ENCODE results near the gene RIC3.
A peak's percentile ranks its signal among the peaks of the same experiment; 100 is the strongest.

Gene RIC3

GRCh38 chr11:8086001-8086479, 82.8 kb downstream of the RIC3 start:
- peak in 1 of 2 experiments; percentile 38 for DNase-seq

GRCh38 chr11:8085011-8085645, 83.7 kb downstream of the RIC3 start:
- no peak for DNase-seq

GRCh38 chr11:8084352-8084751, 84.5 kb downstream of the RIC3 start:
- DNase-seq: no peak

GRCh38 chr11:8083871-8084281, 84.9 kb downstream of the RIC3 start:
- no peak for DNase-seq

GRCh38 chr11:8083088-8083395, 85.8 kb downstream of the RIC3 start:
- DNase-seq: peak in 1 of 2 experiments; percentile 39

- peak; percentile 45 to 74 for DNase-seq
Measured at GRCh38 chr11:8082391-8083087, 86.3 kb downstream of the RIC3 start.

GRCh38 chr11:8081591-8082250, 87.1 kb downstream of the RIC3 start:
- peak in 1 of 2 experiments; percentile 26 for DNase-seq

- DNase-seq: peak in 1 of 2 experiments; percentile 38
Measured at GRCh38 chr11:8080674-8081590, 87.9 kb downstream of the RIC3 start, which contains the start of gene TUB. Gene TUB (plus strand): TSS chr11:8081211. CDS start chr11:8081511, 300 bp downstream.

- DNase-seq: no peak
Measured at GRCh38 chr11:8080069-8080670, 88.7 kb downstream of the RIC3 start.

- no peak for DNase-seq
Measured at GRCh38 chr11:8079111-8079675, 89.6 kb downstream of the RIC3 start.

GRCh38 chr11:8075119-8075726, 93.6 kb downstream of the RIC3 start:
- no peak for DNase-seq

GRCh38 chr11:8071616-8072581, 96.9 kb downstream of the RIC3 start:
- no peak for DNase-seq

GRCh38 chr11:8070417-8071115, 98.3 kb downstream of the RIC3 start:
- peak in 1 of 2 experiments; percentile 62 for DNase-seq

- no peak for DNase-seq
Measured at GRCh38 chr11:8069771-8070170, 99.1 kb downstream of the RIC3 start.

- DNase-seq: no peak
Measured at GRCh38 chr11:8068605-8069221, 100.1 kb downstream of the RIC3 start.

- no peak for DNase-seq
Measured at GRCh38 chr11:8067929-8068575, 100.8 kb downstream of the RIC3 start.

GRCh38 chr11:8067567-8067928, 101.3 kb downstream of the RIC3 start:
- no peak for DNase-seq

GRCh38 chr11:8066911-8067455, 101.8 kb downstream of the RIC3 start:
- no peak for DNase-seq
